HG03565 (cell line): ENCODE results near the gene NPIPA5.
"Not testable (repeated sequence)": the region's sequence is repeated elsewhere in the genome, so short reads cannot be mapped to it uniquely, and the experiment has no call there.

ENCODE experiments used
- ATAC-seq: cut with Tn5 transposase; IDR thresholded peaks from one replicate; pipeline ENCODE4 v1.9.1; 2021; ENCODE audit warnings: mild to moderate bottlenecking, moderate library complexity; ENCODE audit not compliant: unreplicated experiment

NPIPA5 gene

GRCh38 chr16:15393025-15393424 is 14.9 kb upstream of the NPIPA5 start:
- ATAC-seq: not testable (repeated sequence)

GRCh38 chr16:15389916-15390315 is 11.8 kb upstream of the NPIPA5 start:
- ATAC-seq: not testable (repeated sequence)

GRCh38 chr16:15388060-15388459 is 10.0 kb upstream of the NPIPA5 start:
- not testable (repeated sequence) for ATAC-seq

- not testable (repeated sequence) for ATAC-seq
Observed at GRCh38 chr16:15382810-15383209, 4.7 kb upstream of the NPIPA5 start.

GRCh38 chr16:15357495-15357894 is 20.6 kb downstream of the NPIPA5 start:
- not testable (repeated sequence) for ATAC-seq

GRCh38 chr16:15354846-15355245 is 23.2 kb downstream of the NPIPA5 start:
- not testable (repeated sequence) for ATAC-seq

GRCh38 chr16:15352852-15353251 is 25.2 kb downstream of the NPIPA5 start:
- not testable (repeated sequence) for ATAC-seq

- ATAC-seq: not testable (repeated sequence)
Observed at GRCh38 chr16:15351745-15352144, 26.3 kb downstream of the NPIPA5 start.

GRCh38 chr16:15351251-15351650 is 26.8 kb downstream of the NPIPA5 start:
- not testable (repeated sequence) for ATAC-seq

- ATAC-seq: not testable (repeated sequence)
Observed at GRCh38 chr16:15348721-15349120, 29.4 kb downstream of the NPIPA5 start.

DNA sequence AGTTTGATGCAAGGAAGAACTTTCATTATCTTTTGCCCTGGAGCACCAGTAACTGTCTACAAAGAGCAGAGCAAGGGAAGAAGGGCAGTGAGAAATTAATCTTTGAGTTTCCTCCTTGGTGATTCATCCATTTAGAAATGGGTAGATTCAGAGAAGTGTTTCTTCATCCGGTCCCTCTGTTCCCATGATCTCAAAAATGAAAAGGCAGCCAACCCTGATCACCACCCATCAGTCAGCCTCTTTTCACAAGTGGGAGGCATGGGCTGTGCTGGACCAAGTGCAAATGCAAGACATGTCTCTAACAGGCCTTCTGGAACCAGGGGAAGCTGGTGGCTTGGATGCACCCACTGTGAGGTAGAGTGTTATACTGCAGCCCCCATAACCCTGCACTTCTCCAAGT is 35.8 kb downstream of the NPIPA5 start:
- not testable (repeated sequence) for ATAC-seq

DNA sequence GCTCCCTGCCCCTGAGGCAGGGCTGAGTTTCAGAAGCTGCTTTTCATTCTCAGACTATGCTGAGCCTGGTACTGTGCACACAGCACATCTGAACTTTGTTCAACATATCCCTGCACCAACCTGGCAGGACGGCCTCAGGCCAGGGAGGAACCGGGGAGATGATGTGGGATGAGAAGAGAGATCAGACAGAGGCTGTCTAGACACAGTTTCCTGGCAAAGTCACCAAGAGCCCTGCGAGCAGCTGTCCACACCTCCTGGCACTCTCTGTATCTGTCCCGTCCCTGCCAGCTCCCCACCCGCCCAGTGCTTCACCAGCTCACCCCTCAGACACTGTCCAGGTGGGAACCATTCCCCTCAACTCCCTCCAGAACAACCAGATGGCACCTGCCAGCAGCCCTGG is 39.1 kb downstream of the NPIPA5 start:
- ATAC-seq: not testable (repeated sequence)

DNA sequence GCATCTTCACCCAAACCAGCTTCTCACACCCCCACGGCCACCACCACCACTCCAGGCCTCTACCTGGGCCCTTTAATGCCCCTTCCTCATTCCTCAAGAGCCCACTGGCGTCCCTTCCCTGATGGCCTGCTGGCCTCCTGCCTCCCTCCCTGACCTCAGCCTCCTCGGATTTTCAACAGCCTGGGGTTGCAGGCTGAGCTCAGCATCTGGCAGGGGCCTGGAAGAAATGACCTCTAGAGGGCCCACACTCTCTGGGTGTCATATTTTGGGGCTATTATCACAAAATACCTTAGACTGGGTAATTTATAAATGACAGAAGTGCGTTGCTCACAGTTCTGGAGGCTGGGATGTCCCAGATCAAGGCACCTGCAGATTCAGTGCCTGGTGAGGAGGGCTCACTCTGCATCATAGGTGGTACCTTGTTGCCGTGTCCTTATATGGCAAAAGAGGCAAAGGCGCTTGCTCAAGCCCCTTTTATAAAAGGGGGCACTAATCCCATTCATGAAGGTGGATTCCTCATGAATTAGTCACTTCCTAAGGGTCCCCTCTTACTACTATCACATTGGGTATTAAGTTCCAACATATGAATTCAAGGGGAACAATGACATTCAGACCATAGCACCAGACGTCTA is 40.0 kb downstream of the NPIPA5 start:
- not testable (repeated sequence) for ATAC-seq

GRCh38 chr16:15335609-15336008 is 42.5 kb downstream of the NPIPA5 start:
- ATAC-seq: not testable (repeated sequence)

DNA sequence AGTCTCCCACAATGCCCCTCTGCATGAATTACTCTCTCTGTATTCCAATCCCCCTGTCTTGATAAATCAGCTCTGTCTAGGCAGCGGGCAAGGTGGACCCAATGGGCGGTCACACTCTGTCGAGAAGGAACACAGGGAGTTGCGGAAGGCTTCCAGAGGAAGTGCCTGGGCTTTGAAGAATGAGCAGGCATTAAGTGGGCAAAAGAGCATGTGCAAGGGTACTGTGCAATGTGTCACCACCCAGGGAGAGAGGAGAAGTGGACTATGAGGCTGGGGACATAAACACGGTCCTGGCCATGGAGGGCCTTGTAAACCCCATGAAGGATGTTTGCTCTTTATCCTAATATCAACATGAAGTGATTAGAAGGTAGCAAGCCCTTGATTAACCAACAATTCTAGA is 44.1 kb downstream of the NPIPA5 start:
- not testable (repeated sequence) for ATAC-seq

DNA sequence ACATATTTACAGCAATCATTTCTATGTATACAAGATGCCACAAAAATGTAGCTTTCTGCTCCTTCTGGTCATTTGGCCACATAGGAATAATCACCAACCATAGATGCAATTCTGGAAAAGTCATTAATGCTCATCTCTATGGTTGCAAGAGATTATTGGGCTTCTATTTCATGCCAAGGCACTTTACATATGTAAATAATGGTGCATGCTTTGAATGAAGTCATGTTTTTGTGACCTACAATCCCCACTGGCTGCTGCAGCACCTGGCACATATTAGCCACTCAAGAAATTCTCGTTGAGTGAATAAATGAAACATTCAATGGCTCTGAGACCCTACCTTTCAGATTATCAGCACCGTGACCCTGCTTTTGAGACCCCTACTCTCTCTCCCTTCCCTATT is 47.1 kb downstream of the NPIPA5 start:
- ATAC-seq: not testable (repeated sequence)

GRCh38 chr16:15324954-15325353 is 53.1 kb downstream of the NPIPA5 start:
- ATAC-seq: not testable (repeated sequence)

DNA sequence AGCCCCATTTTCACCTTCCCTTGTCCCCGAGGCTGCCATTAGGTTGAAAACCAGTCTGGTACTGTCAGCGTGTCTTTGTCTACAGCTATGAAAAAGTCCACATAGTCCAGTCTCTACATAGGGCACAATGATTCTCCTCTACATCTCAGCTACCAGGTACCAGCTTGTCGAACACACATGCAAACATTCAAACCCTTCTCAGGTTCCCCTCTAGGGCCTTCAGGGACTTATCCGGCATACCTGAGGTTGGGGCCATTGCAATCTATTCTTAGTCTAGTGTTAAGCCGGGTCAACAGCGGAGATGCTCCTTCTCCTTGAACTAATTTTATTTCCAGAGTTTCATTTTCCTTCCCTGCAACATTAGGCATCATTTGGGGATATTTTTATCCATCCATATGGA is 54.7 kb downstream of the NPIPA5 start:
- not testable (repeated sequence) for ATAC-seq

- ATAC-seq: not testable (repeated sequence)
Observed at GRCh38 chr16:15321221-15321620, 56.9 kb downstream of the NPIPA5 start.

DNA sequence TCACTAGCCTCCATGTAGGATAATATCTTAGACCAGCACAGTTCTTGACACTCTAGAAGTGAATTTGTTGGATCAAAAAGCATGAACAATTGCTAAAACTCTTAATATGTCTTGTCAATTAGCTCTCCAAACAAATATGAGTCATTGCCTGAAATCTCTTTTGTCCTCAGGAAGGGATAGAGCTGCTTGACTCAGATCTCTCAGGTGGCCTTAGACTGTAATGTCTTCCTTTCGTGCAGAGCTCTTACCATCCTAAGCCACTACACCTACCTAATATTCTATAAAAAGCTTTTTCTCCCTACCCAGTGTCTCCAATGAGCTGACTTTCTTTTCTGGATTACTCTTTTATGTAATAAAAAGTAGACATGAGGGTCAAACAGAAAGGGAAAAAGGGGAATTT is 63.5 kb downstream of the NPIPA5 start:
- not testable (repeated sequence) for ATAC-seq
